BLaER1 (cell line): ENCODE data around the gene ARAP1.
A peak's percentile ranks its signal among the peaks of the same experiment; 100 is the strongest.

Source experiments
- H3K27ac ChIP-seq: shearing (Covaris generic); formaldehyde crosslinking; 2 replicates; pipeline ENCODE4 v1.8.1; 2022
- H3K27me3 ChIP-seq: shearing (Covaris generic); formaldehyde crosslinking; 2 replicates; pipeline ENCODE4 v1.8.1; 2022
- H3K36me3 ChIP-seq: shearing (Covaris generic); formaldehyde crosslinking; 2 replicates; pipeline ENCODE4 v1.8.1; 2022
- H3K4me1 ChIP-seq: shearing (Covaris generic); formaldehyde crosslinking; 2 replicates; pipeline ENCODE4 v1.8.1; 2022
- H3K4me2 ChIP-seq: shearing (Covaris generic); formaldehyde crosslinking; 2 replicates; pipeline ENCODE4 v1.8.1; 2022
- H3K4me3 ChIP-seq: shearing (Covaris generic); formaldehyde crosslinking; 2 replicates; pipeline ENCODE4 v1.8.1; 2022
- H3K9ac ChIP-seq: shearing (Covaris generic); formaldehyde crosslinking; 2 replicates; pipeline ENCODE4 v1.8.1; 2022
- H3K9me3 ChIP-seq: shearing (Covaris generic); formaldehyde crosslinking; 2 replicates; pipeline ENCODE4 v1.8.1; 2022
- H4K20me1 ChIP-seq: shearing (Covaris generic); formaldehyde crosslinking; 2 replicates; pipeline ENCODE4 v1.8.1; 2022
- Cebpa-rat ChIP-seq: shearing (Covaris generic); IDR thresholded peaks from 2 replicates; pipeline ENCODE4 v1.8.1; 2022

The ARAP1 gene

GRCh38 chr11:72688929-72689328 lies 63.3 kb downstream of the ARAP1 start:
- no peak overlapping the region for H3K4me2 ChIP-seq
- H3K27ac ChIP-seq = no peak overlapping the region
- H3K27me3 ChIP-seq = no peaks in the 10 kb centered on the region
- H3K4me1 ChIP-seq = peaks cover 26% of the 10 kb centered on the region
- H4K20me1 ChIP-seq = peaks cover 90% of the 10 kb centered on the region
- H3K9ac ChIP-seq = 0 out of 2 replicates have a peak overlapping the region, but pooled peaks have one; percentile 1
- no peak overlapping the region for H3K4me3 ChIP-seq
- H3K9me3 ChIP-seq = no peaks in the 10 kb centered on the region
- TF ChIP-seq Cebpa-rat = no peak
- H3K36me3 ChIP-seq = peaks cover 100% of the 10 kb centered on the region

- Histone ChIP-seq H3K4me1 (peaks cover 26% of the 10 kb centered on the region), H3K36me3 (peaks cover 99% of the 10 kb centered on the region)
Observed at GRCh38 chr11:72688486-72688885, 63.7 kb downstream of the ARAP1 start.

GRCh38 chr11:72687326-72687725 lies 64.9 kb downstream of the ARAP1 start:
- Histone ChIP-seq H4K20me1 (peaks cover 89% of the 10 kb centered on the region), H3K36me3 (peaks cover 94% of the 10 kb centered on the region), H3K27me3 (no peaks in the 10 kb centered on the region)

More at GRCh38 chr11:72688486-72688885, 63.7 kb downstream of the ARAP1 start:
- 0 out of 2 replicates have a peak overlapping the region, but pooled peaks have one; percentile 1 for H3K9ac ChIP-seq
- H3K4me2 ChIP-seq = no peak overlapping the region
- no peak for TF ChIP-seq Cebpa-rat
- peaks cover 92% of the 10 kb centered on the region for H4K20me1 ChIP-seq
- H3K27me3 ChIP-seq = no peaks in the 10 kb centered on the region
- H3K27ac ChIP-seq = no peak overlapping the region
- no peak overlapping the region for H3K4me3 ChIP-seq
- H3K9me3 ChIP-seq = no peaks in the 10 kb centered on the region

GRCh38 chr11:72686639-72687220 lies 65.5 kb downstream of the ARAP1 start:
- H3K4me2 ChIP-seq = no peak overlapping the region
- peak overlapping the region; percentile 50; the same call in 1 of the 2 replicates for H3K27ac ChIP-seq
- 0 out of 2 replicates have a peak overlapping the region, but pooled peaks have one; percentile 1 for H3K9ac ChIP-seq
- peaks cover 88% of the 10 kb centered on the region for H3K36me3 ChIP-seq
- H4K20me1 ChIP-seq = peaks cover 89% of the 10 kb centered on the region
- H3K27me3 ChIP-seq = no peaks in the 10 kb centered on the region
- TF ChIP-seq Cebpa-rat = no peak
- no peak overlapping the region for H3K4me3 ChIP-seq
- H3K9me3 ChIP-seq = no peaks in the 10 kb centered on the region
- peaks cover 26% of the 10 kb centered on the region for H3K4me1 ChIP-seq

More at GRCh38 chr11:72687326-72687725, 64.9 kb downstream of the ARAP1 start:
- TF ChIP-seq Cebpa-rat = no peak
- Histone ChIP-seq H3K9ac (no peak overlapping the region), H3K4me1 (peaks cover 26% of the 10 kb centered on the region), H3K4me2 (no peak overlapping the region), H3K9me3 (no peaks in the 10 kb centered on the region), H3K4me3 (no peak overlapping the region), H3K27ac (no peak overlapping the region)

GRCh38 chr11:72685560-72686480 lies 66.4 kb downstream of the ARAP1 start:
- H3K4me1 ChIP-seq = peaks cover 26% of the 10 kb centered on the region
- H3K9ac ChIP-seq = 0 out of 2 replicates have a peak overlapping the region, but pooled peaks have one; percentile 1
- peak overlapping the region; percentile 19; the same call in 1 of the 2 replicates for H3K4me2 ChIP-seq
- no peaks in the 10 kb centered on the region for H3K27me3 ChIP-seq
- H3K36me3 ChIP-seq = peaks cover 79% of the 10 kb centered on the region
- H3K9me3 ChIP-seq = no peaks in the 10 kb centered on the region
- H3K27ac ChIP-seq = peak overlapping the region; percentile 50; the same call in 1 of the 2 replicates
- no peak for TF ChIP-seq Cebpa-rat
- H3K4me3 ChIP-seq = no peak overlapping the region
- peaks cover 96% of the 10 kb centered on the region for H4K20me1 ChIP-seq

GRCh38 chr11:72684236-72684912 lies 67.8 kb downstream of the ARAP1 start:
- H3K9ac ChIP-seq = no peak overlapping the region
- no peak overlapping the region for H3K4me3 ChIP-seq
- peak overlapping the region; percentile 9; the same call in 1 of the 2 replicates for H3K4me2 ChIP-seq
- no peak for TF ChIP-seq Cebpa-rat
- H3K9me3 ChIP-seq = no peaks in the 10 kb centered on the region
- no peak overlapping the region for H3K27ac ChIP-seq
- H3K4me1 ChIP-seq = peaks cover 26% of the 10 kb centered on the region
- peaks cover 5% of the 10 kb centered on the region; the same call in 1 of the 2 replicates for H3K27me3 ChIP-seq
- peaks cover 64% of the 10 kb centered on the region for H3K36me3 ChIP-seq
- H4K20me1 ChIP-seq = peaks cover 96% of the 10 kb centered on the region

GRCh38 chr11:72683782-72684200 lies 68.4 kb downstream of the ARAP1 start:
- no peak for TF ChIP-seq Cebpa-rat
- Histone ChIP-seq H3K4me1 (peaks cover 26% of the 10 kb centered on the region), H4K20me1 (peaks cover 97% of the 10 kb centered on the region), H3K36me3 (peaks cover 59% of the 10 kb centered on the region), H3K27ac (no peak overlapping the region), H3K9ac (no peak overlapping the region), H3K4me2 (peak overlapping the region; percentile 9; the same call in 1 of the 2 replicates), H3K27me3 (peaks cover 11% of the 10 kb centered on the region; the same call in 1 of the 2 replicates), H3K9me3 (no peaks in the 10 kb centered on the region), H3K4me3 (no peak overlapping the region)

- peaks cover 49% of the 10 kb centered on the region for H3K36me3 ChIP-seq
- peaks cover 21% of the 10 kb centered on the region for H3K27me3 ChIP-seq
- H3K4me3 ChIP-seq = no peak overlapping the region
- H4K20me1 ChIP-seq = peaks cover 98% of the 10 kb centered on the region
- no peak overlapping the region for H3K27ac ChIP-seq
- no peak overlapping the region for H3K4me2 ChIP-seq
- no peak for TF ChIP-seq Cebpa-rat
- no peak overlapping the region for H3K9ac ChIP-seq
- H3K4me1 ChIP-seq = peaks cover 26% of the 10 kb centered on the region
- H3K9me3 ChIP-seq = no peaks in the 10 kb centered on the region
Observed at GRCh38 chr11:72682858-72683243, 69.4 kb downstream of the ARAP1 start.

GRCh38 chr11:72682238-72682857 lies 69.9 kb downstream of the ARAP1 start:
- no peak overlapping the region for H3K4me3 ChIP-seq
- no peak for TF ChIP-seq Cebpa-rat
- no peaks in the 10 kb centered on the region for H3K9me3 ChIP-seq
- peaks cover 98% of the 10 kb centered on the region for H4K20me1 ChIP-seq
- H3K4me1 ChIP-seq = peaks cover 26% of the 10 kb centered on the region
- H3K9ac ChIP-seq = no peak overlapping the region
- peaks cover 26% of the 10 kb centered on the region for H3K27me3 ChIP-seq
- no peak overlapping the region for H3K4me2 ChIP-seq
- H3K27ac ChIP-seq = no peak overlapping the region
- H3K36me3 ChIP-seq = peaks cover 44% of the 10 kb centered on the region
